Midbrain (tissue), 1 donor: ENCODE data around the gene BOLA2B.

Experiments
- DNase-seq: peaks from one replicate; lab custom pipeline; 2025; lab: John Stamatoyannopoulos, UW

Gene BOLA2B

GRCh38 chr16:30143347-30143702 lies 50.1 kb downstream of the BOLA2B start:
- DNase-seq, result no peak
